WTC11 (cell line): ENCODE results near the gene FSTL3. TPM values are rescaled to one million over a fixed set of nuclear protein-coding genes. Genes with fewer than 3 reads are reported as not detected.

Experiments
- ATAC-seq: fragments of 200-7000 bp; cut with Tn5 transposase; 2 replicates; pipeline ENCODE4 v1.10.0; 2021; ENCODE audit warnings: mild to moderate bottlenecking, moderate library complexity
- CTCF ChIA-PET: fragments of 300-600 bp; sonication (Branson Sonifier 250); formaldehyde crosslinking; loops from one replicate; lab custom pipeline; 2021; ENCODE audit warnings: antibody characterized with exemption; lab: Charles Lee
- POLR2A ChIA-PET: fragments of 350-600 bp; sonication (Branson Sonifier 250); formaldehyde crosslinking; loops from one replicate; lab custom pipeline; 2021; ENCODE audit warnings: antibody characterized with exemption; lab: Charles Lee
- DNase-seq: peaks from one replicate; pipeline ENCODE4 v3.0.0; 2021; ENCODE audit warnings: low spot score
- H3K27ac Mint-ChIP-seq: 2 replicates; pipeline ENCODE4 v1.8.0; 2021; ENCODE audit warnings: mixed read lengths
- H3K27me3 Mint-ChIP-seq: 2 replicates; pipeline ENCODE4 v1.8.0; 2021; ENCODE audit warnings: low read depth, mild to moderate bottlenecking, moderate library complexity, mixed read lengths
- H3K36me3 Mint-ChIP-seq: 2 replicates; pipeline ENCODE4 v1.8.0; 2021; ENCODE audit warnings: mixed read lengths
- H3K4me1 Mint-ChIP-seq: 2 replicates; pipeline ENCODE4 v1.8.0; 2022; ENCODE audit warnings: mixed read lengths
- H3K4me3 Mint-ChIP-seq: 2 replicates; pipeline ENCODE4 v1.8.0; 2021; ENCODE audit warnings: mild to moderate bottlenecking, moderate library complexity, mixed read lengths
- H3K9me3 Mint-ChIP-seq: 2 replicates; pipeline ENCODE4 v1.8.0; 2021; ENCODE audit warnings: mixed read lengths
- EMX1 ChIP-seq: fragments of 250-450 bp; sonication (Bioruptor Pico); IDR thresholded peaks from 2 replicates; pipeline ENCODE4 v1.8.0; 2021; ENCODE audit warnings: mild to moderate bottlenecking
- ETV6 ChIP-seq: sonication (generic); formaldehyde crosslinking; IDR thresholded peaks from 2 replicates; pipeline ENCODE4 v1.8.1; 2022; ENCODE audit warnings: mild to moderate bottlenecking, missing genetic modification reagents
- FOXK1 ChIP-seq: sonication (generic); formaldehyde crosslinking; IDR thresholded peaks from 2 replicates; pipeline ENCODE4 v1.8.0; 2022; ENCODE audit warnings: mild to moderate bottlenecking, moderate library complexity, missing genetic modification reagents
- FOXP1 ChIP-seq: sonication (generic); formaldehyde crosslinking; IDR thresholded peaks from 2 replicates; pipeline ENCODE4 v1.8.0; 2022; ENCODE audit warnings: missing genetic modification reagents, mild to moderate bottlenecking, moderate library complexity, borderline replicate concordance
- GABPB1 ChIP-seq: sonication (generic); formaldehyde crosslinking; IDR thresholded peaks from 2 replicates; pipeline ENCODE4 v1.8.1; 2023; ENCODE audit warnings: mild to moderate bottlenecking, missing genetic modification reagents
- GRHL2 ChIP-seq: fragments of 250-450 bp; sonication (Bioruptor Pico); IDR thresholded peaks from 2 replicates; pipeline ENCODE4 v1.8.0; 2022; ENCODE audit warnings: mild to moderate bottlenecking, moderate library complexity; ENCODE audit not compliant: insufficient replicate concordance, severe bottlenecking
- GTF2I ChIP-seq: fragments of 250-450 bp; sonication (Bioruptor Pico); conservative IDR thresholded peaks from 2 replicates; pipeline ENCODE4 v1.4.0; 2021; ENCODE audit warnings: mild to moderate bottlenecking
- MYBL2 ChIP-seq: sonication (generic); formaldehyde crosslinking; IDR thresholded peaks from 2 replicates; pipeline ENCODE4 v1.8.1; 2023; ENCODE audit warnings: mild to moderate bottlenecking, moderate library complexity, missing genetic modification reagents
- PRRX2 ChIP-seq: fragments of 250-450 bp; sonication (Bioruptor Pico); IDR thresholded peaks from 2 replicates; pipeline ENCODE4 v1.8.0; 2021; ENCODE audit warnings: mild to moderate bottlenecking
- RELA ChIP-seq: sonication (generic); formaldehyde crosslinking; IDR thresholded peaks from 2 replicates; pipeline ENCODE4 v1.8.1; 2022; ENCODE audit warnings: missing genetic modification reagents, mild to moderate bottlenecking, borderline replicate concordance
- SP1 ChIP-seq: sonication (generic); formaldehyde crosslinking; conservative IDR thresholded peaks from 2 replicates; pipeline ENCODE4 v1.8.1; 2022; ENCODE audit warnings: missing genetic modification reagents
- TCF7 ChIP-seq: sonication (generic); formaldehyde crosslinking; IDR thresholded peaks from 2 replicates; pipeline ENCODE4 v1.8.0; 2022; ENCODE audit warnings: mild to moderate bottlenecking, low read depth, missing genetic modification reagents, moderate library complexity
- ZNF317 ChIP-seq: sonication (generic); formaldehyde crosslinking; IDR thresholded peaks from 2 replicates; pipeline ENCODE4 v1.8.1; 2023; ENCODE audit warnings: low read depth, mild to moderate bottlenecking, moderate library complexity, missing genetic modification reagents, borderline replicate concordance
- ZNF416 ChIP-seq: fragments of 250-450 bp; sonication (Bioruptor Pico); IDR thresholded peaks from 2 replicates; pipeline ENCODE4 v1.9.0; 2021; ENCODE audit warnings: mild to moderate bottlenecking, inconsistent platforms
- total RNA-seq: library from RNA; stranded (reverse); gene quantifications from 3 replicates; pipeline ENCODE4 v1.2.3, GENCODE V29; 2021
- TF ChIP-seq, protein P1 (sequence below): sonication (generic); formaldehyde crosslinking; IDR thresholded peaks from 2 replicates; pipeline ENCODE4 v1.8.0; 2023; ENCODE audit warnings: missing genetic modification reagents, mild to moderate bottlenecking, borderline replicate concordance
- TF ChIP-seq, protein P2 (sequence below): sonication (generic); formaldehyde crosslinking; IDR thresholded peaks from 2 replicates; pipeline ENCODE4 v1.8.0; 2022; ENCODE audit warnings: mild to moderate bottlenecking, missing genetic modification reagents
- TF ChIP-seq, protein P3 (sequence below): sonication (generic); formaldehyde crosslinking; IDR thresholded peaks from 2 replicates; pipeline ENCODE4 v1.8.1; 2023; ENCODE audit warnings: mild to moderate bottlenecking, moderate library complexity, missing genetic modification reagents
- TF ChIP-seq, protein P4 (sequence below): sonication (generic); formaldehyde crosslinking; IDR thresholded peaks from 2 replicates; pipeline ENCODE4 v1.8.0; 2022; ENCODE audit warnings: mild to moderate bottlenecking, missing genetic modification reagents
- TF ChIP-seq, protein P5 (sequence below): sonication (generic); formaldehyde crosslinking; IDR thresholded peaks from 2 replicates; pipeline ENCODE4 v1.8.1; 2022; ENCODE audit warnings: mild to moderate bottlenecking, moderate library complexity, missing genetic modification reagents

FSTL3 gene
- total RNA-seq, 1 experiment from 2014 or later = 8.7 TPM

DNA sequence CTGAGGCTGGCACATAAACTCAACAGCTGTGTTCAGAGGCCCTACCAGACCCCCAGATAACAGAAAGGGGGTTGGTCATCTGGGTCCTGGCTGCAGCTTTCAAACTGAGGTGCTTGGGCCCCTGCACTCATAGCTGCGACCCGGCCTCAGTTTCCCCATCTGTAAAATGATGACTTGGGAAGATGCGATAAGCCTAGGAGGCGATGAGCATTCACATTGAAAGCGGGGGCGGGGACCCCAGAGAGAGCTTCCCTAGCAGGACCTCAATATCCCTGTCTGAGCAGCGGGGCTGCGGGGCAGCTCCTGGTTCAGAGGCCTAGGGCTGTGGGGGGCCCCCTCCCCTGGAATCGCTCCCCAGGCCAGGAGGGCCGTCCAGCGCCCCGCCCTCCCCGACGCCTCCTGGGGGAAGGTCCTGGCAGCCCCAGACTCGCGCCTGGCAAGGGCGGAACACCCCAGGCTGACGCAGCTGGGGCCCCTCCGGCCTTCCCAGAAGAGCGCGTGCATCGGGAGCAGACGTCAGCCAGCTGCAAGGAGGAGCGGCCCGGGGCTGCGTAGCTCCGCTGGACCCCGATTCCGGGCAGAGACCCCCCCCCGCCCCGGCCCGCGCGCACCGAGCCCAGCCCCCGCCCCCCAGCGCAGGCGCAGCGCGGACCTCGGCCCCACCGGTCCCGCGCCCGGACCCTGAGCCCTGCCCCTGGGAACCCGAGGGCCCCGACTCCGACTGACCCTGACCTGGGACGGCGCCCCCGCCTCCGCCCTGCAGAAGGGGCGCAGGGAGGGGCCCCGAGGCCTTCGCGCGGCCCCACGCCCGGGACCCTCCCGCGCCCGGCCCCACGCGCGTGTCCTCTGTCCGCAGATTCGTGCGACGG is 3.5 kb downstream of the FSTL3 start:
- no peak overlapping the region for H3K27ac Mint-ChIP-seq
- DNase-seq (no peak), ATAC-seq (peak; percentile 2)
- peaks cover 23% of the 10 kb centered on the region for H3K27me3 Mint-ChIP-seq
- ChIA-PET POLR2A (interaction anchor here (0.8 to 1.7 kb wide), 5 partner anchors 9 to 119 kb away, joined by 3 to 6 read pairs (median 3); no protein-coding TSS in a partner anchor), CTCF (interaction anchor here (0.6 to 2.7 kb wide), 18 partner anchors 9 to 184 kb away, joined by 3 to 22 read pairs (median 4); partner anchors contain the start of gene RNF126)
- no peaks in the 10 kb centered on the region for H3K9me3 Mint-ChIP-seq
- peak overlapping the region; percentile 67 for H3K4me3 Mint-ChIP-seq
- 0 out of 2 replicates have a peak, but pooled peaks have one; percentile 29 for TF ChIP-seq GABPB1
- TF ChIP-seq RELA (CRISPR knock-in tag) = no peak
- TF ChIP-seq, protein P1, sequence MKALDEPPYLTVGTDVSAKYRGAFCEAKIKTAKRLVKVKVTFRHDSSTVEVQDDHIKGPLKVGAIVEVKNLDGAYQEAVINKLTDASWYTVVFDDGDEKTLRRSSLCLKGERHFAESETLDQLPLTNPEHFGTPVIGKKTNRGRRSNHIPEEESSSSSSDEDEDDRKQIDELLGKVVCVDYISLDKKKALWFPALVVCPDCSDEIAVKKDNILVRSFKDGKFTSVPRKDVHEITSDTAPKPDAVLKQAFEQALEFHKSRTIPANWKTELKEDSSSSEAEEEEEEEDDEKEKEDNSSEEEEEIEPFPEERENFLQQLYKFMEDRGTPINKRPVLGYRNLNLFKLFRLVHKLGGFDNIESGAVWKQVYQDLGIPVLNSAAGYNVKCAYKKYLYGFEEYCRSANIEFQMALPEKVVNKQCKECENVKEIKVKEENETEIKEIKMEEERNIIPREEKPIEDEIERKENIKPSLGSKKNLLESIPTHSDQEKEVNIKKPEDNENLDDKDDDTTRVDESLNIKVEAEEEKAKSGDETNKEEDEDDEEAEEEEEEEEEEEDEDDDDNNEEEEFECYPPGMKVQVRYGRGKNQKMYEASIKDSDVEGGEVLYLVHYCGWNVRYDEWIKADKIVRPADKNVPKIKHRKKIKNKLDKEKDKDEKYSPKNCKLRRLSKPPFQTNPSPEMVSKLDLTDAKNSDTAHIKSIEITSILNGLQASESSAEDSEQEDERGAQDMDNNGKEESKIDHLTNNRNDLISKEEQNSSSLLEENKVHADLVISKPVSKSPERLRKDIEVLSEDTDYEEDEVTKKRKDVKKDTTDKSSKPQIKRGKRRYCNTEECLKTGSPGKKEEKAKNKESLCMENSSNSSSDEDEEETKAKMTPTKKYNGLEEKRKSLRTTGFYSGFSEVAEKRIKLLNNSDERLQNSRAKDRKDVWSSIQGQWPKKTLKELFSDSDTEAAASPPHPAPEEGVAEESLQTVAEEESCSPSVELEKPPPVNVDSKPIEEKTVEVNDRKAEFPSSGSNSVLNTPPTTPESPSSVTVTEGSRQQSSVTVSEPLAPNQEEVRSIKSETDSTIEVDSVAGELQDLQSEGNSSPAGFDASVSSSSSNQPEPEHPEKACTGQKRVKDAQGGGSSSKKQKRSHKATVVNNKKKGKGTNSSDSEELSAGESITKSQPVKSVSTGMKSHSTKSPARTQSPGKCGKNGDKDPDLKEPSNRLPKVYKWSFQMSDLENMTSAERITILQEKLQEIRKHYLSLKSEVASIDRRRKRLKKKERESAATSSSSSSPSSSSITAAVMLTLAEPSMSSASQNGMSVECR (CRISPR knock-in tag) = peak; percentile 63; the same call in 1 of the 2 replicates
- no peak for TF ChIP-seq PRRX2
- TF ChIP-seq GTF2I (CRISPR knock-in tag) = no peak
- TF ChIP-seq, protein P2, sequence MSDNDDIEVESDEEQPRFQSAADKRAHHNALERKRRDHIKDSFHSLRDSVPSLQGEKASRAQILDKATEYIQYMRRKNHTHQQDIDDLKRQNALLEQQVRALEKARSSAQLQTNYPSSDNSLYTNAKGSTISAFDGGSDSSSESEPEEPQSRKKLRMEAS (CRISPR knock-in tag) = 0 out of 2 replicates have a peak, but pooled peaks have one; percentile 40
- TF ChIP-seq, protein P3, sequence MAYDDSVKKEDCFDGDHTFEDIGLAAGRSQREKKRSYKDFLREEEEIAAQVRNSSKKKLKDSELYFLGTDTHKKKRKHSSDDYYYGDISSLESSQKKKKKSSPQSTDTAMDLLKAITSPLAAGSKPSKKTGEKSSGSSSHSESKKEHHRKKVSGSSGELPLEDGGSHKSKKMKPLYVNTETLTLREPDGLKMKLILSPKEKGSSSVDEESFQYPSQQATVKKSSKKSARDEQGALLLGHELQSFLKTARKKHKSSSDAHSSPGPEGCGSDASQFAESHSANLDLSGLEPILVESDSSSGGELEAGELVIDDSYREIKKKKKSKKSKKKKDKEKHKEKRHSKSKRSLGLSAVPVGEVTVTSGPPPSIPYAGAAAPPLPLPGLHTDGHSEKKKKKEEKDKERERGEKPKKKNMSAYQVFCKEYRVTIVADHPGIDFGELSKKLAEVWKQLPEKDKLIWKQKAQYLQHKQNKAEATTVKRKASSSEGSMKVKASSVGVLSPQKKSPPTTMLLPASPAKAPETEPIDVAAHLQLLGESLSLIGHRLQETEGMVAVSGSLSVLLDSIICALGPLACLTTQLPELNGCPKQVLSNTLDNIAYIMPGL (CRISPR knock-in tag) = peak; percentile 41; the same call in 1 of the 2 replicates
- TF ChIP-seq TCF7 (CRISPR knock-in tag) = 0 out of 2 replicates have a peak, but pooled peaks have one; percentile 70
- no peak for TF ChIP-seq EMX1
- no peaks in the 10 kb centered on the region for H3K4me1 Mint-ChIP-seq
- H3K36me3 Mint-ChIP-seq = no peaks in the 10 kb centered on the region

DNA sequence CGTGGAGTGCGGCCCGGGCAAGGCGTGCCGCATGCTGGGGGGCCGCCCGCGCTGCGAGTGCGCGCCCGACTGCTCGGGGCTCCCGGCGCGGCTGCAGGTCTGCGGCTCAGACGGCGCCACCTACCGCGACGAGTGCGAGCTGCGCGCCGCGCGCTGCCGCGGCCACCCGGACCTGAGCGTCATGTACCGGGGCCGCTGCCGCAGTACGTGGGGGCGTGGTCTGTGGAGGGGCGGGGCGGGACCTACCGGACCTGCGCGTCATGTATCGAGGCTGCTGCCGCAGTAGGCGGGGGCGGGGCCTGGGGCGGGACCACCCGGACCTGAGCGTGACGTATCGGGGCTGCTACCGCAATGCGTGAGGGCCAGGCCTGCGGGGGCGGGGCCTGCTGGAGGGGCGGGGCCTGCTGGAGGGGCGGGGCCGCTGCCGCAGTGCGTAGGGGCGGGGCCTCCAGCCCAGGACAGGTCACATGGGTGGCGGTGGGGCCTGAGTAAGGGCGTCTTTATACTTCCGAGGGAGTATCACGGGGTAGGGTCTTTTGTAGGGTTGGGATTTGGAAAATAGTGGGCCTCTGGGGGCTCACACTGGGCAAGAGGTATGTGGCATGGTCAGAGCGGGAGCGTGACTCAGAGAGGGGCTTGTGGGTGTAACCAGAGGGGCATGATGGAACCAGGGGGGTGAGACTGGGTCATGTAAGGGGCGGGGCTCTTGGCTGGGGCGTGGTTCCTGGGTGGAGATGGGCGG is 4.3 kb downstream of the FSTL3 start:
- H3K27ac Mint-ChIP-seq = peak overlapping the region; percentile 100
- H3K9me3 Mint-ChIP-seq = no peaks in the 10 kb centered on the region
- ChIA-PET CTCF (interaction anchor here (0.6 to 2.7 kb wide), 24 partner anchors 10 to 304 kb away, joined by 3 to 22 read pairs (median 4); partner anchors contain the start of genes PALM, PRSS57, RNF126 and WDR18), POLR2A (interaction anchor here (0.8 to 1.7 kb wide), 4 partner anchors 10 to 118 kb away, joined by 3 to 8 read pairs (median 4); no protein-coding TSS in a partner anchor)
- no peaks in the 10 kb centered on the region for H3K36me3 Mint-ChIP-seq
- peaks cover 18% of the 10 kb centered on the region for H3K27me3 Mint-ChIP-seq
- no peaks in the 10 kb centered on the region for H3K4me1 Mint-ChIP-seq
- DNase-seq = peak; percentile 100
- peak; percentile 71 for ATAC-seq
- H3K4me3 Mint-ChIP-seq = peak overlapping the region; percentile 87
- TF ChIP-seq SP1 (CRISPR knock-in tag) = peak; percentile 65
- TF ChIP-seq ETV6 (CRISPR knock-in tag) = peak; percentile 87
- TF ChIP-seq ZNF416 (CRISPR knock-in tag) = 0 out of 2 replicates have a peak, but pooled peaks have one; percentile 76
- TF ChIP-seq FOXP1 = peak; percentile 74; the same call in 1 of the 2 replicates
- TF ChIP-seq, protein P4, sequence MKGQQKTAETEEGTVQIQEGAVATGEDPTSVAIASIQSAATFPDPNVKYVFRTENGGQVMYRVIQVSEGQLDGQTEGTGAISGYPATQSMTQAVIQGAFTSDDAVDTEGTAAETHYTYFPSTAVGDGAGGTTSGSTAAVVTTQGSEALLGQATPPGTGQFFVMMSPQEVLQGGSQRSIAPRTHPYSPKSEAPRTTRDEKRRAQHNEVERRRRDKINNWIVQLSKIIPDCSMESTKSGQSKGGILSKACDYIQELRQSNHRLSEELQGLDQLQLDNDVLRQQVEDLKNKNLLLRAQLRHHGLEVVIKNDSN (CRISPR knock-in tag) = peak; percentile 79
- no peak for TF ChIP-seq ZNF317 (CRISPR knock-in tag)
- TF ChIP-seq, protein P5, sequence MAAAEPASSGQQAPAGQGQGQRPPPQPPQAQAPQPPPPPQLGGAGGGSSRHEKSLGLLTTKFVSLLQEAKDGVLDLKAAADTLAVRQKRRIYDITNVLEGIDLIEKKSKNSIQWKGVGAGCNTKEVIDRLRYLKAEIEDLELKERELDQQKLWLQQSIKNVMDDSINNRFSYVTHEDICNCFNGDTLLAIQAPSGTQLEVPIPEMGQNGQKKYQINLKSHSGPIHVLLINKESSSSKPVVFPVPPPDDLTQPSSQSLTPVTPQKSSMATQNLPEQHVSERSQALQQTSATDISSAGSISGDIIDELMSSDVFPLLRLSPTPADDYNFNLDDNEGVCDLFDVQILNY (CRISPR knock-in tag) = 0 out of 2 replicates have a peak, but pooled peaks have one; percentile 62
- no peak for TF ChIP-seq GRHL2 (CRISPR knock-in tag)
- TF ChIP-seq MYBL2 = no peak
- 0 out of 2 replicates have a peak, but pooled peaks have one; percentile 43 for TF ChIP-seq FOXK1 (CRISPR knock-in tag)
